ENCODE measurements around the gene TNFRSF13B. TPM values are rescaled to one million over a fixed set of nuclear protein-coding genes. Genes with fewer than 3 reads are reported as not detected.

Gene TNFRSF13B
- total RNA-seq, 1 donor from 2014 or later: not detected

DNA sequence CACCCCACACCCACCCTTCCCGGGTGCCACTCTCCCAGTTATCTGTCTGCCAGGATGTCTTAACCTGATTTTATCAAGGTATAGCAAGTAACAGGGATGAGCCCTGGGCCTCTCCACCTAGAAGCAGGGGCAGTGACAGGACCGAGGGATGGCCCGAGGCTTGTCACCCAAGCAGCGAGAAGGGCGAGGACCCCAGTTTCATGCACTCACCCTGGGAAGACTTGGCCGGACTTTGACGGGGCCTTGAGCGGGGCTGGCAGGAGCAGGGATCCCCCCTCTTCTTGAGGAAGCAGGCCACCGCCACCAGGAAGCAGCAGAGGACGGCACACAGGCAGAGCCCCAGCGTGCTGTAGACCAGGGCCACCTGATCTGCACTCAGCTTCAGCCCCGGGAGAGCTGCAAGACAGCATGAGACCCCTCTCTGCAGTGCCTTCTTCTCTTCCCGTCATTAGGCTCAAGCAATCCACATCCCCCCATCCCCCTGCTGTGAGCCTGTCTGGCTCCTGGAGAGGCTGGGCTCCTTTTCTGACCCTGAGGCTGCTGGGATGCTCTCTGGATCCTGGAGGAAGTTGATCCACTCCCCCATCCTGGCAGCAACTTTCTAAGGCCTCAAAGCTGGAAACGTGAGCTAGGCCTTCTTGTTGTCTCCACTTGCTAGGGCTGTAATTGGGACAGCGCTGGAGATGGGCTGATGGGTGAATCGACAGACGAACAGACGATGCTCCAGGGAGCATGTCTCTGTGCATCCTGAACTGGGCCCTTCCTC lies 31.6 kb downstream of the TNFRSF13B start:
- DNase-seq: no peak
- TF ChIP-seq, protein P1, sequence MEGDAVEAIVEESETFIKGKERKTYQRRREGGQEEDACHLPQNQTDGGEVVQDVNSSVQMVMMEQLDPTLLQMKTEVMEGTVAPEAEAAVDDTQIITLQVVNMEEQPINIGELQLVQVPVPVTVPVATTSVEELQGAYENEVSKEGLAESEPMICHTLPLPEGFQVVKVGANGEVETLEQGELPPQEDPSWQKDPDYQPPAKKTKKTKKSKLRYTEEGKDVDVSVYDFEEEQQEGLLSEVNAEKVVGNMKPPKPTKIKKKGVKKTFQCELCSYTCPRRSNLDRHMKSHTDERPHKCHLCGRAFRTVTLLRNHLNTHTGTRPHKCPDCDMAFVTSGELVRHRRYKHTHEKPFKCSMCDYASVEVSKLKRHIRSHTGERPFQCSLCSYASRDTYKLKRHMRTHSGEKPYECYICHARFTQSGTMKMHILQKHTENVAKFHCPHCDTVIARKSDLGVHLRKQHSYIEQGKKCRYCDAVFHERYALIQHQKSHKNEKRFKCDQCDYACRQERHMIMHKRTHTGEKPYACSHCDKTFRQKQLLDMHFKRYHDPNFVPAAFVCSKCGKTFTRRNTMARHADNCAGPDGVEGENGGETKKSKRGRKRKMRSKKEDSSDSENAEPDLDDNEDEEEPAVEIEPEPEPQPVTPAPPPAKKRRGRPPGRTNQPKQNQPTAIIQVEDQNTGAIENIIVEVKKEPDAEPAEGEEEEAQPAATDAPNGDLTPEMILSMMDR (IDR thresholded peaks at IDR 0.05; ENCODE audit: borderline replicate concordance): no peak
- Histone ChIP-seq H3K9me3 (replicated peaks) (no peaks in the 10 kb centered on the region), H3K4me1 (no peaks in the 10 kb centered on the region), H3K27me3 (ENCODE audit: low read depth) (peaks cover 38% of the 10 kb centered on the region), H3K27ac (replicated peaks) (no peak overlapping the region), H3K36me3 (no peaks in the 10 kb centered on the region), H3K4me3 (no peak overlapping the region)
- intact Hi-C loops (cut with micrococcal nuclease): no loop called here

DNA sequence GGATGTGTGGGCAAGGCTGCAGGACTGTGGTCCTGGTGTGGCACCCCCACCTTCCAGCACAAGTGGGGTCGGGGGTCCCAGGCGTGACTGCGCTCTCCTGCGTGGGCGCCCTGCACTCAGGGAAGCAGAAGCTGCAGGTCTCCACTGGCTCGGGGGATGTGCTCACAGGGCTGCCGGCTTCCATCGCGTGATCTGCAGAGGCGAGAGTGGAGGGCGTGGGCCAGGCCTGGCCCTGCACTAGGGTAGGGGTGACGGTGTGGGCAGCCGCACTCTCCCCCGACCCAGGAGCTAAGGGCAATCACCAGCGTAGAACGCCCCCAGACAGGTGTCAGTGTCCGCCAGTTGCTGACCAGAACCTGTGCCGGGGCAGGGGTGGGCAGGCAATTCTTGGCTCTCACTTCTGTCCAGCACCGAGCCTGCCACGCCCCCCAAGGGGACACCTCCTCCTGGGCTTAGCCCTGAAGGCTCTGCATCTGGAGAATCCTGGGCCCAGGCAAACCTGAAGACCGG lies 32.3 kb downstream of the TNFRSF13B start:
- intact Hi-C loops (cut with micrococcal nuclease): no loop called here
- no peaks in the 10 kb centered on the region for H3K4me1 ChIP-seq
- no peaks in the 10 kb centered on the region for H3K9me3 ChIP-seq (replicated peaks)
- TF ChIP-seq, protein P1 (IDR thresholded peaks at IDR 0.05; ENCODE audit: borderline replicate concordance): no peak
- no peak overlapping the region for H3K27ac ChIP-seq (replicated peaks)
- DNase-seq: no peak
- H3K27me3 ChIP-seq (ENCODE audit: low read depth): peaks cover 32% of the 10 kb centered on the region
- H3K36me3 ChIP-seq: no peaks in the 10 kb centered on the region
- no peak overlapping the region for H3K4me3 ChIP-seq

DNA sequence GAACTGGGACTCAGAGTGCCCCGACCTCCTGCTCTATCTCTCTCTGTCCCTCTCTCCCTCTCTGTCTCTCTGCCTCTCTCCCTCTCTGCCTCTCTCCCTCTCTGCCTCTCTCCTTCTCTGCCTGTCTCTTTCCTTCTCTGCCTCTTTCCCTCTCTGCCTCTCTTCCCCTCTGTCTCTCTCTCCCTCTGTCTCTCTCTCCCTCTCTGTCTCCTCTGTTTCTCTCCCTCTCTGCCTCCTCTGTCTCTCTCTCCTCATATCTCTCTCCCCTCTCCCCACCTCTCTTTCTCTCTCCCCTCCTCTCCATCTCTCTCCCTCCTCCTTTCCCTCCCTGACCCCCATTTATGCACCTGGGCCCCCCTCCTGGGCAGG lies 32.7 kb downstream of the TNFRSF13B start:
- Histone ChIP-seq H3K4me3 (no peak overlapping the region), H3K27ac (replicated peaks) (no peak overlapping the region), H3K4me1 (no peaks in the 10 kb centered on the region), H3K9me3 (replicated peaks) (no peaks in the 10 kb centered on the region), H3K27me3 (ENCODE audit: low read depth) (peaks cover 27% of the 10 kb centered on the region), H3K36me3 (no peaks in the 10 kb centered on the region)
- DNase-seq: no peak
- TF ChIP-seq, protein P1 (IDR thresholded peaks at IDR 0.05; ENCODE audit: borderline replicate concordance): no peak
- intact Hi-C loops (cut with micrococcal nuclease): no loop called here

DNA sequence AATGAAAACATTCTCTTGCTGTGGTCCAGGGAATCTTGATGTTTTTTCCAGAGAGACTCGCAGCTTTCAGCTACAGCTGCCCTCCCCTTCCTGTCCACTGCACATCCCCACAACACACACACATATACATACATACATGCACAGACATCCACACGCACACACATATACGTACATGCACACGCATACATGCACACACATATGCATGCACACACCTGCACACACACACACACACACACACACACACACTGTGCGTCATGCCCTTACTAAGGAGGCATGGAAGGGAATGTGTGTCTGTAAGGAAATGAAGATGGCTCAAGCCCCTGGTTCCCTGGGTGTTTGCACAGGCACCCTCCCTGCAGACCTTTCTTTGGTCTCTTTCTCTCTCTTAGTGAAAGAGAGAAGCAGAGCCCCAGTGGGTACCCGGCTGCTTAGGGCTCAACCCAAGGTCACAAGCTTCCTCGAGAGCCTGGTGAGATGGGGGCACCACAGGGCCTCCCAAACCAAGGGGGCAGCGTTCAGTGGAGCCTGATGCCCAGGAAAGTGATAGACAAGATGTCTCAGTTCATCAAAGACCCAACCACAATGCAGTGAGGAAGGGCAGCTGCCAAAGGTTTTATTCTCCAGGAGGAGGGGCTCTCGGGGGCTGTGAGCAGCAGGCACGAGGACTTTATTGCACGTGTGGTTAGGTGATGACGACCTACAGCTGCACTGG lies 33.3 kb downstream of the TNFRSF13B start:
- Histone ChIP-seq H3K9me3 (replicated peaks) (no peaks in the 10 kb centered on the region), H3K4me1 (no peaks in the 10 kb centered on the region), H3K4me3 (no peak overlapping the region), H3K36me3 (no peaks in the 10 kb centered on the region), H3K27me3 (ENCODE audit: low read depth) (peaks cover 21% of the 10 kb centered on the region), H3K27ac (replicated peaks) (no peak overlapping the region)
- intact Hi-C loops (cut with micrococcal nuclease): no loop called here
- TF ChIP-seq, protein P1 (IDR thresholded peaks at IDR 0.05; ENCODE audit: borderline replicate concordance): no peak
- DNase-seq: no peak

DNA sequence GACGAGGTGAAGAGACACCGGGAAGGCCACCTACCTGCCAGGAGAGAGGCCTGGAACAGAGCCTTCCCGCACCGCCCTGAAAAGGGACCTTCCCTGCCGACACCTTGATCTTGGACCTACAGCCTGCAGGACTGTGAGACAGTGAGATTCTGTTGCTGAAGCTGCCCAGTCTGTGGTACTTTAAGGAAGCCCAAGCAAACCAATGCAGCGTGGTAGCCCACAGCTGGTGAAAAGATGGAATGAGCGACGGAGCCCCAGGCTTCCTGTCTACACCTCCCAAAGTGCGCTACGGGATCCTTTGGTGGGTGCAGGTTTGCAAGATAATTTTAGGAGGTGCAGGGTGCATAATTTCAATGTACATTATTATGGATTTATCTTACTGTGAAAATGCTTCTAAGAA lies 33.9 kb downstream of the TNFRSF13B start:
- H3K9me3 ChIP-seq (replicated peaks): no peaks in the 10 kb centered on the region
- DNase-seq: no peak
- no peaks in the 10 kb centered on the region for H3K4me1 ChIP-seq
- TF ChIP-seq, protein P1 (IDR thresholded peaks at IDR 0.05; ENCODE audit: borderline replicate concordance): no peak
- H3K4me3 ChIP-seq: no peak overlapping the region
- peaks cover 15% of the 10 kb centered on the region for H3K27me3 ChIP-seq (ENCODE audit: low read depth)
- no peaks in the 10 kb centered on the region for H3K36me3 ChIP-seq
- intact Hi-C loops (cut with micrococcal nuclease): no loop called here
- H3K27ac ChIP-seq (replicated peaks): no peak overlapping the region
